HepG2 (cell line): ENCODE measurements around the gene CHEK1. TPM values are rescaled to one million over a fixed set of nuclear protein-coding genes. Genes with fewer than 3 reads are reported as not detected.

ENCODE experiments used
- DNMT1 ChIP-seq: sonication (generic); formaldehyde crosslinking; IDR thresholded peaks from 2 replicates; pipeline ENCODE4 v1.5.1; 2020; ENCODE audit warnings: mild to moderate bottlenecking, missing genetic modification reagents
- DNMT3B ChIP-seq: conservative IDR thresholded peaks from 2 replicates; pipeline ENCODE4 v1.6.1; 2016; ENCODE audit warnings: missing biosample characterization, control low read depth
- HOXA7 ChIP-seq: sonication (generic); formaldehyde crosslinking; IDR thresholded peaks from 2 replicates; pipeline ENCODE4 v1.8.1; 2022; ENCODE audit warnings: mild to moderate bottlenecking, missing genetic modification reagents, moderate library complexity
- MED13 ChIP-seq: sonication (generic); formaldehyde crosslinking; IDR thresholded peaks from 2 replicates; pipeline ENCODE4 v1.5.0; 2020; ENCODE audit warnings: missing genetic modification reagents
- POLR2A ChIP-seq, 2 experiments: IDR thresholded peaks; 2 replicates each; pipeline ENCODE4 v1.6.1; 2011; ENCODE audit warnings: low read depth in 2 of 2, low read length in 2 of 2, mild to moderate bottlenecking in 1 of 2, moderate library complexity in 1 of 2; ENCODE audit not compliant: insufficient read depth in 1 of 2
- RAD21 ChIP-seq: fragments of 450-650 bp; formaldehyde crosslinking; IDR thresholded peaks from 2 replicates; pipeline ENCODE4 v1.5.0; 2020; ENCODE audit warnings: mild to moderate bottlenecking
- RAD51 ChIP-seq: fragments of 450-650 bp; IDR thresholded peaks from 2 replicates; pipeline ENCODE4 v1.6.1; 2016; ENCODE audit warnings: borderline replicate concordance
- REXO4 ChIP-seq: sonication (generic); formaldehyde crosslinking; IDR thresholded peaks from 2 replicates; pipeline ENCODE4 v1.8.0; 2022; ENCODE audit warnings: missing genetic modification reagents, mild to moderate bottlenecking, borderline replicate concordance
- SOX13 ChIP-seq, 3 experiments: fragments of 450-650 bp in 1 of 3; sonication (generic) in 1 of 3; formaldehyde crosslinking in 1 of 3; IDR thresholded peaks in 2 of 3; conservative IDR thresholded peaks in 1 of 3; 2 replicates each; pipeline versions ENCODE4 v1.5.0 to v1.6.1; 2016 to 2020; ENCODE audit warnings: antibody characterized with exemption in 1 of 3, mild to moderate bottlenecking in 1 of 3, missing compliant biosample characterization in 1 of 3, missing genetic modification reagents in 1 of 3, moderate library complexity in 1 of 3
- ZFP41 ChIP-seq: sonication (generic); formaldehyde crosslinking; IDR thresholded peaks from 2 replicates; pipeline ENCODE4 v1.4.0; 2020; ENCODE audit warnings: mild to moderate bottlenecking, missing genetic modification reagents, borderline replicate concordance
- ZNF136 ChIP-seq: sonication (generic); formaldehyde crosslinking; IDR thresholded peaks from 2 replicates; pipeline ENCODE4 v1.8.1; 2022; ENCODE audit warnings: low read depth, mild to moderate bottlenecking, moderate library complexity, missing genetic modification reagents
- ZNF17 ChIP-seq: sonication (generic); formaldehyde crosslinking; IDR thresholded peaks from 2 replicates; pipeline ENCODE4 v1.5.0; 2020; ENCODE audit warnings: mild to moderate bottlenecking, missing genetic modification reagents
- ZNF605 ChIP-seq: sonication (generic); formaldehyde crosslinking; IDR thresholded peaks from 2 replicates; pipeline ENCODE4 v1.8.0; 2022; ENCODE audit warnings: mild to moderate bottlenecking, missing genetic modification reagents
- polyA plus RNA-seq, 8 experiments: library from polyadenylated mRNA; depleted of rRNA in 3 of 8; stranded (reverse) in 7 of 8; unstranded in 1 of 8; fragments of >200 nt; fragmentation: Illumina TruSeq in 4 of 8; extraction: Trizol in 4 of 8; gene quantifications; 2 replicates each; pipeline versions ENCODE4 v1.2.1 to v1.2.3, GENCODE V29; 2011 to 2016; ENCODE audit warnings: low read depth in 4 of 8, missing spikeins in 1 of 8, mixed read lengths in 1 of 8; ENCODE audit not compliant: insufficient read depth in 1 of 8
- total RNA-seq, 5 experiments: library from RNA; depleted of rRNA; stranded (reverse); fragments of >200 nt; fragmentation: Illumina TruSeq; extraction: Trizol; gene quantifications; 2 replicates each; pipeline ENCODE4 v1.2.3, GENCODE V29; 2016; ENCODE audit warnings: low read depth in 1 of 5
- TF ChIP-seq, protein P1 (sequence below): sonication (generic); formaldehyde crosslinking; IDR thresholded peaks from 2 replicates; pipeline ENCODE4 v1.4.0; 2020; ENCODE audit warnings: missing genetic modification reagents, borderline replicate concordance
- TF ChIP-seq, protein P2 (sequence below): sonication (generic); formaldehyde crosslinking; IDR thresholded peaks from 2 replicates; pipeline ENCODE4 v1.9.0; 2021; ENCODE audit warnings: missing genetic modification reagents, borderline replicate concordance
- TF ChIP-seq, protein P3 (sequence below): sonication (generic); formaldehyde crosslinking; IDR thresholded peaks from 2 replicates; pipeline ENCODE4 v1.9.0; 2021; ENCODE audit warnings: missing genetic modification reagents, borderline replicate concordance
- TF ChIP-seq, protein P4 (sequence below): sonication (generic); formaldehyde crosslinking; IDR thresholded peaks from 2 replicates; pipeline ENCODE4 v1.5.0; 2020; ENCODE audit warnings: mild to moderate bottlenecking, missing genetic modification reagents

CHEK1 gene
- total and polyA plus RNA-seq, 2 of the 13 experiments (the other 11 are each of a cell fraction or from before 2014, with no cell fraction given) = 17.8 to 83.2 TPM

DNA sequence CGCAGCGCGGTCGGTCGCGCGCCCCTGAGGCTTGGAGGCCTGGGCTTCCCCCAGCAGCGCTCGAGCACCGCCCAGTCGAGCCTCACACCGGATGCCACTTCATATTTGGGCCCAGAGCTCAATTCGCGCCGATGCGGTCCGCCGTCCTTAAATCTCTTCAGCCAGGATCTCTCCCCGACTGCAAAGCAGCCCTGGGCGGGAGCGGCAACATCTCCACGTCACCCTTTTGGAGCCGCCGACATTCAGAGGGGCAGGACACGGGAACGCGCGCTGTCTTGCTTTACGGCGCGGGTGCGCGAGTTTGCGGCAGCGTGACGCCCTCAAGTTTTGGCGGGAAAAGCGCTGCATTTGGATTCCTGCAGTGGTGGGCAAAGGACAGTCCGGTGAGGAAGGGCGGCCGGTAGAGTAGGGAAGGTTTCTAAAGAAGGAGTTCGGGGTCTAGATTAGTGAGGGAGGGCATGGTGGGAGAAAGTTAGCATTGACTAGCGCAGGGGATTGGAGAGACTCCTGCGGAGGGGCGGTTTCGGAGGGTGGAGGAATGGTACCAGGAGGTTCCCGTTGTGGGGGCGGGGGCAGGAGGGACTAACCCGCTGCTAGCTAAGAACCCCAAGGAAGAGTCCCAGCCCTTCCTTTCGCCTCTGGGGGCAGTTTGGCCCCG lies 796 bp downstream of the CHEK1 start (continued):
- peak; percentile 77; the same call in 1 of the 2 replicates for TF ChIP-seq ZNF136 (CRISPR knock-in tag)
- TF ChIP-seq, protein P1, sequence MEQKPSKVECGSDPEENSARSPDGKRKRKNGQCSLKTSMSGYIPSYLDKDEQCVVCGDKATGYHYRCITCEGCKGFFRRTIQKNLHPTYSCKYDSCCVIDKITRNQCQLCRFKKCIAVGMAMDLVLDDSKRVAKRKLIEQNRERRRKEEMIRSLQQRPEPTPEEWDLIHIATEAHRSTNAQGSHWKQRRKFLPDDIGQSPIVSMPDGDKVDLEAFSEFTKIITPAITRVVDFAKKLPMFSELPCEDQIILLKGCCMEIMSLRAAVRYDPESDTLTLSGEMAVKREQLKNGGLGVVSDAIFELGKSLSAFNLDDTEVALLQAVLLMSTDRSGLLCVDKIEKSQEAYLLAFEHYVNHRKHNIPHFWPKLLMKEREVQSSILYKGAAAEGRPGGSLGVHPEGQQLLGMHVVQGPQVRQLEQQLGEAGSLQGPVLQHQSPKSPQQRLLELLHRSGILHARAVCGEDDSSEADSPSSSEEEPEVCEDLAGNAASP (CRISPR knock-in tag) = 0 out of 2 replicates have a peak, but pooled peaks have one; percentile 30
- TF ChIP-seq ZNF605 (CRISPR knock-in tag) = peak; percentile 93
- TF ChIP-seq, protein P2, sequence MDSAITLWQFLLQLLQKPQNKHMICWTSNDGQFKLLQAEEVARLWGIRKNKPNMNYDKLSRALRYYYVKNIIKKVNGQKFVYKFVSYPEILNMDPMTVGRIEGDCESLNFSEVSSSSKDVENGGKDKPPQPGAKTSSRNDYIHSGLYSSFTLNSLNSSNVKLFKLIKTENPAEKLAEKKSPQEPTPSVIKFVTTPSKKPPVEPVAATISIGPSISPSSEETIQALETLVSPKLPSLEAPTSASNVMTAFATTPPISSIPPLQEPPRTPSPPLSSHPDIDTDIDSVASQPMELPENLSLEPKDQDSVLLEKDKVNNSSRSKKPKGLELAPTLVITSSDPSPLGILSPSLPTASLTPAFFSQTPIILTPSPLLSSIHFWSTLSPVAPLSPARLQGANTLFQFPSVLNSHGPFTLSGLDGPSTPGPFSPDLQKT = 0 out of 2 replicates have a peak, but pooled peaks have one; percentile 80
- peak; percentile 42 for TF ChIP-seq RAD21 (CRISPR knock-in tag)
- TF ChIP-seq ZNF17 = no peak
- TF ChIP-seq, protein P3, sequence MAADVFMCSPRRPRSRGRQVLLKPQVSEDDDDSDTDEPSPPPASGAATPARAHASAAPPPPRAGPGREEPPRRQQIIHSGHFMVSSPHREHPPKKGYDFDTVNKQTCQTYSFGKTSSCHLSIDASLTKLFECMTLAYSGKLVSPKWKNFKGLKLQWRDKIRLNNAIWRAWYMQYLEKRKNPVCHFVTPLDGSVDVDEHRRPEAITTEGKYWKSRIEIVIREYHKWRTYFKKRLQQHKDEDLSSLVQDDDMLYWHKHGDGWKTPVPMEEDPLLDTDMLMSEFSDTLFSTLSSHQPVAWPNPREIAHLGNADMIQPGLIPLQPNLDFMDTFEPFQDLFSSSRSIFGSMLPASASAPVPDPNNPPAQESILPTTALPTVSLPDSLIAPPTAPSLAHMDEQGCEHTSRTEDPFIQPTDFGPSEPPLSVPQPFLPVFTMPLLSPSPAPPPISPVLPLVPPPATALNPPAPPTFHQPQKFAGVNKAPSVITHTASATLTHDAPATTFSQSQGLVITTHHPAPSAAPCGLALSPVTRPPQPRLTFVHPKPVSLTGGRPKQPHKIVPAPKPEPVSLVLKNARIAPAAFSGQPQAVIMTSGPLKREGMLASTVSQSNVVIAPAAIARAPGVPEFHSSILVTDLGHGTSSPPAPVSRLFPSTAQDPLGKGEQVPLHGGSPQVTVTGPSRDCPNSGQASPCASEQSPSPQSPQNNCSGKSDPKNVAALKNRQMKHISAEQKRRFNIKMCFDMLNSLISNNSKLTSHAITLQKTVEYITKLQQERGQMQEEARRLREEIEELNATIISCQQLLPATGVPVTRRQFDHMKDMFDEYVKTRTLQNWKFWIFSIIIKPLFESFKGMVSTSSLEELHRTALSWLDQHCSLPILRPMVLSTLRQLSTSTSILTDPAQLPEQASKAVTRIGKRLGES (CRISPR knock-in tag) = 0 out of 2 replicates have a peak, but pooled peaks have one; percentile 76
- TF ChIP-seq POLR2A (IDR thresholded peaks at IDR 0.05; ENCODE audit: insufficient read depth in 1 of 2, low read depth in 2 of 2, low read length in 2 of 2) = peak; percentile 61; a peak in 3 of 4 replicates
- TF ChIP-seq ZFP41 (CRISPR knock-in tag) = no peak; the same call in 1 of the 2 replicates
- TF ChIP-seq SOX13 (IDR thresholded peaks at IDR 0.05) = peak; percentile 3; the same call in 1 of the 2 replicates
- TF ChIP-seq SOX13 (CRISPR knock-in tag; conservative IDR thresholded peaks at IDR 0.05 in 1 of 2, IDR thresholded peaks at IDR 0.05 in 1 of 2) = no peak
- peak; percentile 46; the same call in 1 of the 2 replicates for TF ChIP-seq DNMT3B (CRISPR knock-in tag)
- TF ChIP-seq HOXA7 (CRISPR knock-in tag) = 0 out of 2 replicates have a peak, but pooled peaks have one; percentile 85
- TF ChIP-seq DNMT1 (CRISPR knock-in tag) = peak; percentile 62; the same call in 1 of the 2 replicates
- TF ChIP-seq RAD51 = no peak
- TF ChIP-seq, protein P4, sequence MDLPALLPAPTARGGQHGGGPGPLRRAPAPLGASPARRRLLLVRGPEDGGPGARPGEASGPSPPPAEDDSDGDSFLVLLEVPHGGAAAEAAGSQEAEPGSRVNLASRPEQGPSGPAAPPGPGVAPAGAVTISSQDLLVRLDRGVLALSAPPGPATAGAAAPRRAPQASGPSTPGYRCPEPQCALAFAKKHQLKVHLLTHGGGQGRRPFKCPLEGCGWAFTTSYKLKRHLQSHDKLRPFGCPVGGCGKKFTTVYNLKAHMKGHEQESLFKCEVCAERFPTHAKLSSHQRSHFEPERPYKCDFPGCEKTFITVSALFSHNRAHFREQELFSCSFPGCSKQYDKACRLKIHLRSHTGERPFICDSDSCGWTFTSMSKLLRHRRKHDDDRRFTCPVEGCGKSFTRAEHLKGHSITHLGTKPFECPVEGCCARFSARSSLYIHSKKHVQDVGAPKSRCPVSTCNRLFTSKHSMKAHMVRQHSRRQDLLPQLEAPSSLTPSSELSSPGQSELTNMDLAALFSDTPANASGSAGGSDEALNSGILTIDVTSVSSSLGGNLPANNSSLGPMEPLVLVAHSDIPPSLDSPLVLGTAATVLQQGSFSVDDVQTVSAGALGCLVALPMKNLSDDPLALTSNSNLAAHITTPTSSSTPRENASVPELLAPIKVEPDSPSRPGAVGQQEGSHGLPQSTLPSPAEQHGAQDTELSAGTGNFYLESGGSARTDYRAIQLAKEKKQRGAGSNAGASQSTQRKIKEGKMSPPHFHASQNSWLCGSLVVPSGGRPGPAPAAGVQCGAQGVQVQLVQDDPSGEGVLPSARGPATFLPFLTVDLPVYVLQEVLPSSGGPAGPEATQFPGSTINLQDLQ (CRISPR knock-in tag) = 0 out of 2 replicates have a peak, but pooled peaks have one; percentile 13
- peak; percentile 87; the same call in 1 of the 2 replicates for TF ChIP-seq MED13
- TF ChIP-seq REXO4 (CRISPR knock-in tag) = peak; percentile 70; the same call in 1 of the 2 replicates
